H1 (cell line): Measurements from ENCODE around the gene ERCC6L. TPM values are rescaled to one million over a fixed set of nuclear protein-coding genes. Genes with fewer than 3 reads are reported as not detected.

ENCODE experiments used
- EGR1 ChIP-seq: IDR thresholded peaks from 2 replicates; pipeline ENCODE4 v1.6.1; 2011; ENCODE audit warnings: low read depth, low read length, borderline replicate concordance
- TBP ChIP-seq: IDR thresholded peaks from 2 replicates; pipeline ENCODE4 v1.6.1; 2011; ENCODE audit warnings: low read depth, low read length, improper control_type of control experiment
- polyA plus RNA-seq, 7 experiments: library from polyadenylated mRNA; depleted of rRNA in 3 of 7; stranded (reverse) in 5 of 7; unstranded in 2 of 7; fragments of >200 nt in 5 of 7; fragments of 200-250 nt in 2 of 7; gene quantifications; 1 replicate in 5 of 7; 2 replicates in 1 of 7; 4 replicates in 1 of 7; pipeline versions ENCODE4 v1.2.1 to v1.2.3, GENCODE V29; 2011 to 2013; ENCODE audit warnings: missing spikeins in 2 of 7, mixed read lengths in 2 of 7
- total RNA-seq: library from RNA; stranded (reverse); fragmentation: NEBNext Ultra II Directional; extraction: Animal tissue kit (Norgen Biotek cat#: 25700); gene quantifications from 2 replicates; pipeline ENCODE4 v1.2.1, GENCODE V29; 2021
- TF ChIP-seq, protein P1 (sequence below): IDR thresholded peaks from 2 replicates; pipeline ENCODE4 v1.6.1; 2012; ENCODE audit warnings: low read length, inconsistent platforms

Gene ERCC6L
- total and polyA plus RNA-seq, 2 of the 8 experiments (the other 6 are each of a cell fraction or from before 2014, with no cell fraction given) = 4.0 to 23.9 TPM

DNA sequence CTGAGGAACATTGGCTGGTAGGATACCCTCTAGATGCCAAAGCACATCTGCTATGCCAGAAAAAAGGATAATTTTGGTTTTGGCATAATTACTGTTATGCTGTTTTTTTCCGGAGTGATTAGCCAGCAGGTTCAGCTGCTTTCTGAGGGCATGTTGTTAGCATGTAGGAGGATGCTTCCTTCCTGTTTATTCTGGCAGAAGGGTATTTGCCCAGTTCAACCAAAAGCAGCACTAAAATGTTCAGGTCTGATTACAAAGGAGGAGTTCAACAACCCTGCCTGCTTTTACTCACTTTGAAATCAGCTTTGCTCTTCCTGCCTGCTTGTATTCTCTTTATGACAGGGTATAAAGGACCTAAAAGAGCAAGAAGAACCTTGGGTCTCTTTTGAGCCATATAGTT, 21.9 kb downstream of the ERCC6L start (continued):
- no peak for TF ChIP-seq EGR1
- TF ChIP-seq, protein P1, sequence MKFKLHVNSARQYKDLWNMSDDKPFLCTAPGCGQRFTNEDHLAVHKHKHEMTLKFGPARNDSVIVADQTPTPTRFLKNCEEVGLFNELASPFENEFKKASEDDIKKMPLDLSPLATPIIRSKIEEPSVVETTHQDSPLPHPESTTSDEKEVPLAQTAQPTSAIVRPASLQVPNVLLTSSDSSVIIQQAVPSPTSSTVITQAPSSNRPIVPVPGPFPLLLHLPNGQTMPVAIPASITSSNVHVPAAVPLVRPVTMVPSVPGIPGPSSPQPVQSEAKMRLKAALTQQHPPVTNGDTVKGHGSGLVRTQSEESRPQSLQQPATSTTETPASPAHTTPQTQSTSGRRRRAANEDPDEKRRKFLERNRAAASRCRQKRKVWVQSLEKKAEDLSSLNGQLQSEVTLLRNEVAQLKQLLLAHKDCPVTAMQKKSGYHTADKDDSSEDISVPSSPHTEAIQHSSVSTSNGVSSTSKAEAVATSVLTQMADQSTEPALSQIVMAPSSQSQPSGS = no peak
- TF ChIP-seq TBP = no peak
